DND-41 (cell line): ENCODE measurements around the gene NIM1K.
"Not testable (repeated sequence)": the region's sequence is repeated elsewhere in the genome, so short reads cannot be mapped to it uniquely, and the experiment has no call there.

Experiments used
- ATAC-seq: fragments of 200-7000 bp; cut with Tn5 transposase; 3 replicates; pipeline ENCODE4 v1.9.1; 2021; ENCODE audit warnings: low read depth; ENCODE audit not compliant: insufficient read depth
- DNase-seq: peaks from one replicate; pipeline ENCODE4 v3.0.0-alpha.2; 2020
- H2AFZ ChIP-seq: 2 replicates; pipeline ENCODE4 v1.6.0; 2012; ENCODE audit warnings: low read depth, low read length
- H3K27ac ChIP-seq: 2 replicates; pipeline ENCODE4 v1.5.1; 2012; ENCODE audit warnings: low read length, inconsistent platforms
- H3K27me3 ChIP-seq: fragments of 200-600 bp; sonication (generic); 2 replicates; pipeline ENCODE4 v1.6.0; 2012; ENCODE audit warnings: low read length, mild to moderate bottlenecking, inconsistent platforms; ENCODE audit not compliant: insufficient read depth, poor library complexity
- H3K36me3 ChIP-seq: 2 replicates; pipeline ENCODE4 v1.5.1; 2012; ENCODE audit warnings: low read length, inconsistent platforms; ENCODE audit not compliant: insufficient read depth
- H3K4me1 ChIP-seq: 2 replicates; pipeline ENCODE4 v1.5.1; 2012; ENCODE audit warnings: mild to moderate bottlenecking, low read length; ENCODE audit not compliant: insufficient read depth
- H3K4me2 ChIP-seq: 2 replicates; pipeline ENCODE4 v1.6.0; 2012; ENCODE audit warnings: mild to moderate bottlenecking, moderate library complexity, low read length, inconsistent platforms; ENCODE audit not compliant: insufficient read depth
- H3K4me3 ChIP-seq, 2 experiments: fragments of 200-600 bp in 1 of 2; shearing (Covaris generic) in 1 of 2; 2 replicates each; pipeline ENCODE4 v1.5.1; 2012 to 2016; ENCODE audit warnings: inconsistent platforms in 2 of 2, low read length in 2 of 2, mild to moderate bottlenecking in 2 of 2, low read depth in 1 of 2, moderate library complexity in 1 of 2
- H3K79me2 ChIP-seq: 2 replicates; pipeline ENCODE4 v1.6.0; 2012; ENCODE audit warnings: low read length, inconsistent platforms; ENCODE audit not compliant: insufficient read depth
- H3K9ac ChIP-seq: 2 replicates; pipeline ENCODE4 v1.6.0; 2012; ENCODE audit warnings: low read depth, mild to moderate bottlenecking, inconsistent platforms, low read length, moderate library complexity
- H3K9me3 ChIP-seq: 2 replicates; pipeline ENCODE4 v1.5.1; 2012; ENCODE audit warnings: low read length, moderate library complexity, mild to moderate bottlenecking, inconsistent platforms; ENCODE audit not compliant: insufficient read depth, severe bottlenecking
- H4K20me1 ChIP-seq: 2 replicates; pipeline ENCODE4 v1.6.0; 2012; ENCODE audit warnings: low read length; ENCODE audit not compliant: insufficient read depth
- EZH2 ChIP-seq: IDR thresholded peaks from 3 replicates; pipeline ENCODE4 v1.6.1; 2012; ENCODE audit warnings: borderline replicate concordance, low read depth, mild to moderate bottlenecking, moderate library complexity, low read length, inconsistent platforms; ENCODE audit not compliant: severe bottlenecking
- TF ChIP-seq, protein P1 (sequence below): IDR thresholded peaks from 2 replicates; pipeline ENCODE4 v1.5.1; 2012; ENCODE audit warnings: borderline replicate concordance, low read length, moderate library complexity, mild to moderate bottlenecking; ENCODE audit not compliant: poor library complexity, severe bottlenecking; ENCODE audit errors: extremely low read depth

Gene NIM1K

DNA sequence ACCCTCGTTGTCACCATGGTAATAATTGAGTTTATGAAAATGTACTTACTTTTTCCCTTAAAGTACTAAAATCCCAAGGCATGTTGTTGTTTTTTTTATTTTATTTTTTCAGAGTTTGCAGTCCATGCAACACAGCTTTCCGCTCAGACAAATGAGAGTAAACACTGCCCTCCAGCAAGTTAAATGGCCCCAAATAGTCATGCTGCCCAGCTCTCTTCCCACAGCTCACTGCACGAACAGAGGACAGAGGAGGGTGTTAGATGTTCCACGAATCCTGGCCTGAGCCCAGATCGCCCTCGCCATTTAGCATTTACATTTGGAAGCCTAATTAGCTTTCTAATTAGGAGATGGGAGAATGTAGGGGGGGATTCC is 1.9 kb downstream of the NIM1K start:
- no peak overlapping the region for H3K4me3 ChIP-seq
- no peaks in the 10 kb centered on the region for H3K79me2 ChIP-seq
- no peak overlapping the region for H3K27ac ChIP-seq
- H3K9me3 ChIP-seq = no peaks in the 10 kb centered on the region
- H3K9ac ChIP-seq = no peak overlapping the region
- no peak overlapping the region for H3K4me2 ChIP-seq
- no peaks in the 10 kb centered on the region for H4K20me1 ChIP-seq
- TF ChIP-seq, protein P1, sequence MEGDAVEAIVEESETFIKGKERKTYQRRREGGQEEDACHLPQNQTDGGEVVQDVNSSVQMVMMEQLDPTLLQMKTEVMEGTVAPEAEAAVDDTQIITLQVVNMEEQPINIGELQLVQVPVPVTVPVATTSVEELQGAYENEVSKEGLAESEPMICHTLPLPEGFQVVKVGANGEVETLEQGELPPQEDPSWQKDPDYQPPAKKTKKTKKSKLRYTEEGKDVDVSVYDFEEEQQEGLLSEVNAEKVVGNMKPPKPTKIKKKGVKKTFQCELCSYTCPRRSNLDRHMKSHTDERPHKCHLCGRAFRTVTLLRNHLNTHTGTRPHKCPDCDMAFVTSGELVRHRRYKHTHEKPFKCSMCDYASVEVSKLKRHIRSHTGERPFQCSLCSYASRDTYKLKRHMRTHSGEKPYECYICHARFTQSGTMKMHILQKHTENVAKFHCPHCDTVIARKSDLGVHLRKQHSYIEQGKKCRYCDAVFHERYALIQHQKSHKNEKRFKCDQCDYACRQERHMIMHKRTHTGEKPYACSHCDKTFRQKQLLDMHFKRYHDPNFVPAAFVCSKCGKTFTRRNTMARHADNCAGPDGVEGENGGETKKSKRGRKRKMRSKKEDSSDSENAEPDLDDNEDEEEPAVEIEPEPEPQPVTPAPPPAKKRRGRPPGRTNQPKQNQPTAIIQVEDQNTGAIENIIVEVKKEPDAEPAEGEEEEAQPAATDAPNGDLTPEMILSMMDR = no peak
- no peak for TF ChIP-seq EZH2
- ATAC-seq = no peak
- no peak for DNase-seq
- H3K27me3 ChIP-seq = no peaks in the 10 kb centered on the region
- H2AFZ ChIP-seq = no peak overlapping the region
- no peaks in the 10 kb centered on the region for H3K36me3 ChIP-seq
- H3K4me1 ChIP-seq = no peaks in the 10 kb centered on the region

DNA sequence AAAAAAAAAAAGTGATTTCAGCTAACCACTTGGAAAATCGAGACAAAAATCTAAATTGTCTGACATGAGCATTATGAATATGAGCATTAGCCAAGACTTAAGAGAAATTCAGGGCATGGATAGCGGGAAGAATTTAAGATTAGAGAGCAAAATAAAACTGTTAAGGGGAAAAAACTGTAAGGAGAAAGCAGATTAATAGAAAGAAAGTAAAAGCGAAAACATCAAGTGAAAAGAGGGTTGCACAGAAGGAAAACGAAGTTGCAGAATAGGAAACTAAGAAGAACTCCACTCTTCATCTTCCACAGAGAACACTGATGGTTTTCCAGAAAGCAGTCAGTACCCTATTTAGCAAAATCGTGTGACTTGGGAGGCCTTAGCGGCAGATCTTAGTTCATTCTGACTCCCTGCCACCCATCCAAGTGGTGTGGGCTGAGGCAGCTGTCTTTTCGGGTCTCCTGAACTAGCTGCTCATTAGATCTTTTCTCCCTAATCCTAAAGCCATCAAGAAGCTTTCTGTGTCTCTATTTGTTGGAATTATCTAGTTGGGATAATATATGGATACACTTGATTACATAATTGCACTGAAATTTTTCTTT is 3.7 kb downstream of the NIM1K start:
- H3K9ac ChIP-seq = no peak overlapping the region
- no peak overlapping the region for H3K27ac ChIP-seq
- no peaks in the 10 kb centered on the region for H3K4me1 ChIP-seq
- H4K20me1 ChIP-seq = no peaks in the 10 kb centered on the region
- H2AFZ ChIP-seq = no peak overlapping the region
- H3K79me2 ChIP-seq = no peaks in the 10 kb centered on the region
- no peaks in the 10 kb centered on the region for H3K27me3 ChIP-seq
- H3K4me2 ChIP-seq = no peak overlapping the region
- H3K9me3 ChIP-seq = no peaks in the 10 kb centered on the region
- no peak overlapping the region for H3K4me3 ChIP-seq
- TF ChIP-seq EZH2 = no peak
- no peak for DNase-seq
- no peak for ATAC-seq
- no peaks in the 10 kb centered on the region for H3K36me3 ChIP-seq

DNA sequence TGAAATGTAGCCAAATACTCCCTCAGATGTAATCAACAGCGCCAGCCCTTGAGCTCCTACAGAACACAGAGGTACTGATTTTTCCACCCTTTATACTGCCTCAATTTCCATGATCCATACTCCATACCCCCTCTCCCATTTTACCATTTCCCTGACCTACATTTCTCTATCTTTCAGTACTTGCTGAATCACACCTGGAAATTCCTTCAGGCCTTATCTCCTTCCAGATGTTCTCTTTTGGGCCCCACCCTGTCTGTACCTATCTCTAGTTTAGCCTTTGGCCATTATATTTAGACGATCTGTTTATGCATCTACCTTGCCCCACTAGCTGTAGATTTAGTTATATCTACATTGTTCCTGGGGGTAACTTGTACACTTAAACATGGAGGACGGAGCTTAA is 5.5 kb downstream of the NIM1K start:
- Histone ChIP-seq H3K9me3 (no peaks in the 10 kb centered on the region), H3K36me3 (no peaks in the 10 kb centered on the region), H3K27ac (no peak overlapping the region), H3K4me1 (no peaks in the 10 kb centered on the region), H3K79me2 (no peaks in the 10 kb centered on the region), H3K4me3 (no peak overlapping the region), H3K4me2 (no peak overlapping the region), H4K20me1 (no peaks in the 10 kb centered on the region), H3K9ac (no peak overlapping the region), H3K27me3 (no peaks in the 10 kb centered on the region), H2AFZ (no peak overlapping the region)
- no peak for TF ChIP-seq EZH2
- TF ChIP-seq, protein P1 = no peak
- ATAC-seq (no peak), DNase-seq (no peak)

DNA sequence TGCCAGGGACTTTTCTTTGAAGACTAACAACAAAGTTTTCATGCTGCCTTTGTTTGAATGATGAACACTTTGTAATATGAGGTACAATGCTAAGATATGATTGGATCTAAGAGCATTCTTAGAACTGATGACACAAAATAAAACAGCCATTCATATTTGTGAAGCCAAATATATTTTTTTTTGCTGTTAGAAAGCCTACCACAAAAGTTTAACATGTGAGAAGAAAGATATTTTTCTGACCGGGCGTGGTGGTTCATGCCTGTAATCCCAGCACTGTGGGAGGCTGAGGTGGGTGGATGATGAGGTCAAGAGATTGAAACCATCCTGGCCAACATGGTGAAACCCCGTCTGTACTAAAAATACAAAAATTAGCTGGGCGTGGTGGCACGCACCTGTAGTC is 9.4 kb downstream of the NIM1K start:
- not testable (repeated sequence) for H4K20me1 ChIP-seq, H3K4me3 ChIP-seq

More for the DNA sequence above, 9.4 kb downstream of the NIM1K start:
- H3K4me2 ChIP-seq, ATAC-seq, H3K79me2 ChIP-seq, DNase-seq, H3K27me3 ChIP-seq, H3K36me3 ChIP-seq, H3K9me3 ChIP-seq, H3K4me1 ChIP-seq, H3K9ac ChIP-seq, H3K27ac ChIP-seq, H2AFZ ChIP-seq: not testable (repeated sequence)
